HG03571 (cell line): ENCODE measurements around the gene AP4E1.
"Not testable (repeated sequence)": the region's sequence is repeated elsewhere in the genome, so short reads cannot be mapped to it uniquely, and the experiment has no call there.

Experiments used
- ATAC-seq: cut with Tn5 transposase; IDR thresholded peaks from one replicate; pipeline ENCODE4 v1.9.1; 2021; ENCODE audit not compliant: unreplicated experiment

AP4E1 gene

GRCh38 chr15:50943638-50944037 is 35.2 kb downstream of the AP4E1 start:
- no peak for ATAC-seq

- no peak for ATAC-seq
Observed at GRCh38 chr15:50944672-50945071, 36.2 kb downstream of the AP4E1 start.

- no peak for ATAC-seq
Observed at GRCh38 chr15:50945725-50946124, 37.2 kb downstream of the AP4E1 start.

GRCh38 chr15:50950745-50951144 is 42.3 kb downstream of the AP4E1 start:
- not testable (repeated sequence) for ATAC-seq

- no peak for ATAC-seq
Observed at GRCh38 chr15:50953302-50953701, 44.8 kb downstream of the AP4E1 start.

- ATAC-seq, result not testable (repeated sequence)
Observed at GRCh38 chr15:50954837-50955236, 46.4 kb downstream of the AP4E1 start.

- no peak for ATAC-seq
Observed at GRCh38 chr15:50959717-50960116, 51.2 kb downstream of the AP4E1 start.

- no peak for ATAC-seq
Observed at GRCh38 chr15:50964075-50964474, 55.6 kb downstream of the AP4E1 start.

GRCh38 chr15:50968353-50968752 is 59.9 kb downstream of the AP4E1 start:
- ATAC-seq, result no peak

GRCh38 chr15:50970524-50970923 is 62.0 kb downstream of the AP4E1 start:
- ATAC-seq, result no peak

- no peak for ATAC-seq
Observed at GRCh38 chr15:50971115-50971514, 62.6 kb downstream of the AP4E1 start.

- ATAC-seq, result no peak
Observed at GRCh38 chr15:50971542-50971941, 63.1 kb downstream of the AP4E1 start.

- ATAC-seq, result no peak
Observed at GRCh38 chr15:50973605-50974004, 65.1 kb downstream of the AP4E1 start.

- no peak for ATAC-seq
Observed at GRCh38 chr15:50977162-50977561, 68.7 kb downstream of the AP4E1 start.

GRCh38 chr15:50978580-50978979 is 70.1 kb downstream of the AP4E1 start:
- no peak for ATAC-seq

GRCh38 chr15:50979041-50979440 is 70.6 kb downstream of the AP4E1 start:
- no peak for ATAC-seq

GRCh38 chr15:50993598-50993997 is 85.1 kb downstream of the AP4E1 start:
- no peak for ATAC-seq

- ATAC-seq, result no peak
Observed at GRCh38 chr15:50996641-50997040, 88.2 kb downstream of the AP4E1 start.

GRCh38 chr15:50997371-50998051 is 89.0 kb downstream of the AP4E1 start:
- no peak for ATAC-seq

- ATAC-seq, result no peak
Observed at GRCh38 chr15:51004103-51004551, 95.6 kb downstream of the AP4E1 start.

- no peak for ATAC-seq
Observed at GRCh38 chr15:51006336-51006985, 98.0 kb downstream of the AP4E1 start.

GRCh38 chr15:51007131-51007666 is 98.7 kb downstream of the AP4E1 start:
- no peak for ATAC-seq
